Measurements from ENCODE around the gene TOP3B.
"Not testable (repeated sequence)": the region's sequence is repeated elsewhere in the genome, so short reads cannot be mapped to it uniquely, and the experiment has no call there.

Gene TOP3B

GRCh38 chr22:21932347-21932746 is 50.2 kb downstream of the TOP3B start:
- in situ Hi-C loops (cut with HindIII; ENCODE audit: low sequenced_read_pairs): loop anchor here (10.0 kb wide), 2 partner anchors 78 to 252 kb away; no protein-coding TSS in a partner anchor

GRCh38 chr22:21931056-21931455 is 51.5 kb downstream of the TOP3B start:
- in situ Hi-C loops (cut with HindIII; ENCODE audit: low sequenced_read_pairs): loop anchor here (10.0 kb wide), 2 partner anchors 76 to 254 kb away; no protein-coding TSS in a partner anchor

- in situ Hi-C loops (cut with HindIII; ENCODE audit: low sequenced_read_pairs): no loop called here
Observed at GRCh38 chr22:21929253-21929652, 53.3 kb downstream of the TOP3B start.

GRCh38 chr22:21928048-21928447 is 54.5 kb downstream of the TOP3B start:
- in situ Hi-C loops (cut with HindIII; ENCODE audit: low sequenced_read_pairs): no loop called here

- in situ Hi-C loops (cut with HindIII; ENCODE audit: low sequenced_read_pairs): no loop called here
Observed at GRCh38 chr22:21927174-21927823, 55.3 kb downstream of the TOP3B start.

GRCh38 chr22:21926728-21927127 is 55.9 kb downstream of the TOP3B start:
- in situ Hi-C loops (cut with HindIII; ENCODE audit: low sequenced_read_pairs): no loop called here

- in situ Hi-C loops (cut with HindIII; ENCODE audit: low sequenced_read_pairs): no loop called here
Observed at GRCh38 chr22:21923163-21923561, 59.4 kb downstream of the TOP3B start.

GRCh38 chr22:21922370-21923162 is 60.0 kb downstream of the TOP3B start:
- in situ Hi-C loops (cut with HindIII; ENCODE audit: low sequenced_read_pairs): no loop called here

- in situ Hi-C loops (cut with HindIII; ENCODE audit: low sequenced_read_pairs): no loop called here
Observed at GRCh38 chr22:21921729-21922128, 60.9 kb downstream of the TOP3B start.

- in situ Hi-C loops (cut with HindIII; ENCODE audit: low sequenced_read_pairs): no loop called here
Observed at GRCh38 chr22:21921184-21921721, 61.3 kb downstream of the TOP3B start.

- in situ Hi-C loops (cut with HindIII; ENCODE audit: low sequenced_read_pairs): no loop called here
Observed at GRCh38 chr22:21920341-21921183, 62.0 kb downstream of the TOP3B start.

GRCh38 chr22:21919526-21920307 is 62.9 kb downstream of the TOP3B start:
- in situ Hi-C loops (cut with HindIII; ENCODE audit: low sequenced_read_pairs): no loop called here

- in situ Hi-C loops (cut with HindIII; ENCODE audit: low sequenced_read_pairs): no loop called here
Observed at GRCh38 chr22:21918466-21919185, 64.0 kb downstream of the TOP3B start.

- in situ Hi-C loops (cut with HindIII; ENCODE audit: low sequenced_read_pairs): no loop called here
Observed at GRCh38 chr22:21917959-21918261, 64.7 kb downstream of the TOP3B start.

- in situ Hi-C loops (cut with HindIII; ENCODE audit: low sequenced_read_pairs): no loop called here
Observed at GRCh38 chr22:21917181-21917958, 65.2 kb downstream of the TOP3B start.

GRCh38 chr22:21916309-21916918 is 66.2 kb downstream of the TOP3B start:
- in situ Hi-C loops (cut with HindIII; ENCODE audit: low sequenced_read_pairs): no loop called here

- in situ Hi-C loops (cut with HindIII; ENCODE audit: low sequenced_read_pairs): no loop called here
Observed at GRCh38 chr22:21915624-21916308, 66.8 kb downstream of the TOP3B start.

GRCh38 chr22:21914033-21914642 is 68.4 kb downstream of the TOP3B start:
- in situ Hi-C loops (cut with HindIII; ENCODE audit: low sequenced_read_pairs): not testable (repeated sequence)
